Esophagus muscularis mucosa (tissue), 4 donors: ENCODE measurements around the gene GPR137B.

ENCODE experiments used
- EP300 ChIP-seq: sonication (generic); formaldehyde crosslinking; IDR thresholded peaks from one replicate; pipeline ENCODE4 v1.6.1; 2017; ENCODE audit warnings: antibody characterized with exemption
- POLR2A ChIP-seq: fragments of 450-650 bp; IDR thresholded peaks from one replicate; pipeline ENCODE4 v1.6.1; 2017; ENCODE audit warnings: antibody characterized with exemption, moderate library complexity, mild to moderate bottlenecking, low read depth
- POLR2AphosphoS5 ChIP-seq, 2 donors: sonication (generic); formaldehyde crosslinking; IDR thresholded peaks; one replicate each; pipeline ENCODE4 v1.6.1; 2017; ENCODE audit warnings: antibody characterized with exemption in 2 of 2
- TF ChIP-seq, protein P1 (sequence below), 3 experiments: fragments of 200-600 bp in 2 of 3; fragments of 450-650 bp in 1 of 3; sonication (generic) in 2 of 3; IDR thresholded peaks; one replicate each; pipeline ENCODE4 v1.5.1; 2017 to 2019; ENCODE audit warnings: antibody characterized with exemption in 3 of 3, mild to moderate bottlenecking in 2 of 3, moderate library complexity in 1 of 3

GRCh38 chr1:236167154-236167553 lies 24.8 kb downstream of the GPR137B start:
- TF ChIP-seq POLR2AphosphoS5 (IDR thresholded peaks at IDR 0.05) (no peak), EP300 (no peak), POLR2A (no peak)
- TF ChIP-seq, protein P1, sequence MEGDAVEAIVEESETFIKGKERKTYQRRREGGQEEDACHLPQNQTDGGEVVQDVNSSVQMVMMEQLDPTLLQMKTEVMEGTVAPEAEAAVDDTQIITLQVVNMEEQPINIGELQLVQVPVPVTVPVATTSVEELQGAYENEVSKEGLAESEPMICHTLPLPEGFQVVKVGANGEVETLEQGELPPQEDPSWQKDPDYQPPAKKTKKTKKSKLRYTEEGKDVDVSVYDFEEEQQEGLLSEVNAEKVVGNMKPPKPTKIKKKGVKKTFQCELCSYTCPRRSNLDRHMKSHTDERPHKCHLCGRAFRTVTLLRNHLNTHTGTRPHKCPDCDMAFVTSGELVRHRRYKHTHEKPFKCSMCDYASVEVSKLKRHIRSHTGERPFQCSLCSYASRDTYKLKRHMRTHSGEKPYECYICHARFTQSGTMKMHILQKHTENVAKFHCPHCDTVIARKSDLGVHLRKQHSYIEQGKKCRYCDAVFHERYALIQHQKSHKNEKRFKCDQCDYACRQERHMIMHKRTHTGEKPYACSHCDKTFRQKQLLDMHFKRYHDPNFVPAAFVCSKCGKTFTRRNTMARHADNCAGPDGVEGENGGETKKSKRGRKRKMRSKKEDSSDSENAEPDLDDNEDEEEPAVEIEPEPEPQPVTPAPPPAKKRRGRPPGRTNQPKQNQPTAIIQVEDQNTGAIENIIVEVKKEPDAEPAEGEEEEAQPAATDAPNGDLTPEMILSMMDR (IDR thresholded peaks at IDR 0.05) = no peak
